Stimulated activated CD8-positive, alpha-beta memory T cell treated with anti-CD3 and anti-CD28 coated beads, Interleukin-4, amount 100 ng/mL, for 4 hours (primary cell): ENCODE data around the gene NFIB.

Experiments
- DNase-seq, 2 donors: peaks; one replicate each; pipeline ENCODE4 v3.0.0-alpha.2; 2020; ENCODE audit warnings: low read depth in 2 of 2, low spot score in 1 of 2

Gene NFIB

GRCh38 chr9:14307989-14308852 is 5.7 kb downstream of the NFIB start:
- DNase-seq, result no peak

- DNase-seq, result no peak
Observed at GRCh38 chr9:14306672-14307660, 7.0 kb downstream of the NFIB start.

- no peak for DNase-seq
Observed at GRCh38 chr9:14306188-14306587, 7.8 kb downstream of the NFIB start.

GRCh38 chr9:14304259-14304658 is 9.7 kb downstream of the NFIB start:
- DNase-seq, result no peak

GRCh38 chr9:14303521-14303920 is 10.4 kb downstream of the NFIB start:
- DNase-seq, result no peak

- no peak for DNase-seq
Observed at GRCh38 chr9:14303100-14303499, 10.8 kb downstream of the NFIB start.

- no peak for DNase-seq
Observed at GRCh38 chr9:14302405-14302804, 11.5 kb downstream of the NFIB start.

GRCh38 chr9:14301583-14302021 is 12.3 kb downstream of the NFIB start:
- no peak for DNase-seq

- no peak for DNase-seq
Observed at GRCh38 chr9:14301006-14301405, 12.9 kb downstream of the NFIB start.

- no peak for DNase-seq
Observed at GRCh38 chr9:14300588-14300987, 13.4 kb downstream of the NFIB start.

GRCh38 chr9:14300040-14300439 is 13.9 kb downstream of the NFIB start:
- no peak for DNase-seq

- no peak for DNase-seq
Observed at GRCh38 chr9:14298601-14299022, 15.3 kb downstream of the NFIB start.

GRCh38 chr9:14296495-14297113 is 17.3 kb downstream of the NFIB start:
- no peak for DNase-seq

GRCh38 chr9:14294659-14295058 is 19.3 kb downstream of the NFIB start:
- DNase-seq, result no peak

GRCh38 chr9:14293801-14294200 is 20.1 kb downstream of the NFIB start:
- no peak for DNase-seq

GRCh38 chr9:14292181-14292739 is 21.7 kb downstream of the NFIB start:
- no peak for DNase-seq

GRCh38 chr9:14289916-14290315 is 24.0 kb downstream of the NFIB start:
- DNase-seq, result no peak

- DNase-seq, result no peak
Observed at GRCh38 chr9:14288433-14288832, 25.5 kb downstream of the NFIB start.

GRCh38 chr9:14286121-14286520 is 27.8 kb downstream of the NFIB start:
- DNase-seq, result no peak

GRCh38 chr9:14283276-14283675 is 30.7 kb downstream of the NFIB start:
- DNase-seq, result no peak

GRCh38 chr9:14281876-14282275 is 32.1 kb downstream of the NFIB start:
- DNase-seq, result no peak
